Osteoblast (primary cell): ENCODE data around the gene ZNF366. TPM values are rescaled to one million over a fixed set of nuclear protein-coding genes. Genes with fewer than 3 reads are reported as not detected.

ENCODE experiments used
- DNase-seq: peaks from one replicate; pipeline ENCODE4 v3.0.0; 2011; ENCODE audit warnings: low spot score, mixed read lengths; ENCODE audit not compliant: insufficient read length; ENCODE audit errors: missing footprints
- H2AFZ ChIP-seq: 2 replicates; pipeline ENCODE4 v1.6.0; 2011; ENCODE audit warnings: mild to moderate bottlenecking, low read length
- H3K27ac ChIP-seq: 2 replicates; pipeline ENCODE4 v1.5.1; 2011; ENCODE audit warnings: mild to moderate bottlenecking, low read depth, low read length, moderate library complexity
- H3K27me3 ChIP-seq: 2 replicates; pipeline ENCODE4 v1.6.0; 2012; ENCODE audit warnings: mild to moderate bottlenecking, control low read depth, inconsistent platforms, low read length, moderate library complexity; ENCODE audit not compliant: insufficient read depth
- H3K36me3 ChIP-seq: 2 replicates; pipeline ENCODE4 v1.5.1; 2011; ENCODE audit warnings: mild to moderate bottlenecking, low read length, control low read depth, moderate library complexity; ENCODE audit not compliant: insufficient read depth
- H3K4me1 ChIP-seq: 2 replicates; pipeline ENCODE4 v1.5.1; 2011; ENCODE audit warnings: mild to moderate bottlenecking, low read length, control low read depth, moderate library complexity; ENCODE audit not compliant: insufficient read depth
- H3K4me2 ChIP-seq: 2 replicates; pipeline ENCODE4 v1.6.0; 2011; ENCODE audit warnings: mild to moderate bottlenecking, low read length; ENCODE audit not compliant: insufficient read depth
- H3K4me3 ChIP-seq: fragments of 200-600 bp; sonication (generic); 3 replicates; pipeline ENCODE4 v1.5.1; 2012; ENCODE audit warnings: mild to moderate bottlenecking, low read length, inconsistent platforms; ENCODE audit not compliant: insufficient read depth
- H3K79me2 ChIP-seq: 2 replicates; pipeline ENCODE4 v1.6.0; 2012; ENCODE audit warnings: mild to moderate bottlenecking, low read length, control low read depth, inconsistent platforms; ENCODE audit not compliant: insufficient read depth
- H3K9me3 ChIP-seq: 2 replicates; pipeline ENCODE4 v1.5.1; 2011; ENCODE audit warnings: low read depth, low read length, control low read depth
- H4K20me1 ChIP-seq: 2 replicates; pipeline ENCODE4 v1.6.0; 2012; ENCODE audit warnings: mild to moderate bottlenecking, low read length, control low read depth; ENCODE audit not compliant: insufficient read depth
- total RNA-seq: library from RNA; depleted of rRNA; stranded (reverse); fragments of >200 nt; gene quantifications from 2 replicates; pipeline ENCODE4 v1.2.3, GENCODE V29; 2012
- TF ChIP-seq, protein P1 (sequence below): IDR thresholded peaks from 2 replicates; pipeline ENCODE4 v1.5.1; 2011; ENCODE audit warnings: mild to moderate bottlenecking, low read depth, low read length, moderate library complexity; ENCODE audit errors: extremely low read depth

Gene ZNF366
- total RNA-seq, 1 donor, result not detected

DNA sequence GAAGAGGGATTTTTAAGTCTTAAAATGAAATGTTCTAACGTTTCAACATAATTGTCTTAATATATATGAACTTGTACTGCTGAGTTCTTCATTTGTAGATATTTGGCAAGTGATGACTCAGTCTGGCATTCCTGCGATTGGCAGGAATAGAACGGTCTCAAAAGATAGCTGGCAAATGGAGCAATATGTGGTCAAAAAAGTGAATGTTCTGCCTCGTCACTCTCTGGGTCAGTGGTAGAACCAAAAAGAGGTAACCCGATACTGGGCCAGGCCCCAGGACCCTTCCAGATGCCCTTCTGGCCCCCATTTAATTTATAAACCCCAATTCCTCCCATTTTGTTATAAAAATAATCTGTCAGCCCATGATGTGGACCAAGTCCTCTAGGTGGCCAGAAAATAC is 39.2 kb downstream of the ZNF366 start:
- Histone ChIP-seq H3K27ac (peak overlapping the region; percentile 75), H3K36me3 (no peaks in the 10 kb centered on the region), H3K79me2 (no peaks in the 10 kb centered on the region), H3K27me3 (no peaks in the 10 kb centered on the region), H3K4me2 (peak overlapping the region; percentile 50), H3K4me1 (peaks cover 70% of the 10 kb centered on the region), H3K9me3 (no peaks in the 10 kb centered on the region), H2AFZ (no peak overlapping the region), H4K20me1 (no peaks in the 10 kb centered on the region), H3K4me3 (peak overlapping the region; percentile 11)
- TF ChIP-seq, protein P1, sequence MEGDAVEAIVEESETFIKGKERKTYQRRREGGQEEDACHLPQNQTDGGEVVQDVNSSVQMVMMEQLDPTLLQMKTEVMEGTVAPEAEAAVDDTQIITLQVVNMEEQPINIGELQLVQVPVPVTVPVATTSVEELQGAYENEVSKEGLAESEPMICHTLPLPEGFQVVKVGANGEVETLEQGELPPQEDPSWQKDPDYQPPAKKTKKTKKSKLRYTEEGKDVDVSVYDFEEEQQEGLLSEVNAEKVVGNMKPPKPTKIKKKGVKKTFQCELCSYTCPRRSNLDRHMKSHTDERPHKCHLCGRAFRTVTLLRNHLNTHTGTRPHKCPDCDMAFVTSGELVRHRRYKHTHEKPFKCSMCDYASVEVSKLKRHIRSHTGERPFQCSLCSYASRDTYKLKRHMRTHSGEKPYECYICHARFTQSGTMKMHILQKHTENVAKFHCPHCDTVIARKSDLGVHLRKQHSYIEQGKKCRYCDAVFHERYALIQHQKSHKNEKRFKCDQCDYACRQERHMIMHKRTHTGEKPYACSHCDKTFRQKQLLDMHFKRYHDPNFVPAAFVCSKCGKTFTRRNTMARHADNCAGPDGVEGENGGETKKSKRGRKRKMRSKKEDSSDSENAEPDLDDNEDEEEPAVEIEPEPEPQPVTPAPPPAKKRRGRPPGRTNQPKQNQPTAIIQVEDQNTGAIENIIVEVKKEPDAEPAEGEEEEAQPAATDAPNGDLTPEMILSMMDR, result no peak
- no peak for DNase-seq

DNA sequence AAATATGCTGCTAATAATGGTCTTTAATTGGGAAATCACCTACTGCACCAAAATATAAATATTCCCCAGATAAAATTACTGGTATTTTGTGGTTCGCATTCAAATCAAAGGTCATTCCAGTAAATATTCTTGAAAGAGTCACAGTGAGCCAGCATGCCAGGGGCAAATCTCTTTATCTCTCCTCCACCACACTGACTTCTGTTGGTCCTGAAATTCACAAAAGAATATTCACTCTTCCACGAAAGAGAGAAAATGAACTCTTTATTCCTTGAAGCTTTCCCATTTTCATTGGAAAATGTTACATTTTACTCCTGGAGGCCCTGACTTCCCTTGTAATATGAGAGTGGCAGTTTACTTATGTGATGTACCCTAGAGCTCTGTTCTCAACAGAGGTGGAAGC is 39.7 kb downstream of the ZNF366 start:
- Histone ChIP-seq H3K4me1 (peaks cover 65% of the 10 kb centered on the region), H3K27ac (peak overlapping the region; percentile 75), H2AFZ (peak overlapping the region; percentile 36), H3K4me2 (peak overlapping the region; percentile 50), H3K27me3 (no peaks in the 10 kb centered on the region), H4K20me1 (no peaks in the 10 kb centered on the region), H3K9me3 (no peaks in the 10 kb centered on the region), H3K36me3 (no peaks in the 10 kb centered on the region), H3K79me2 (no peaks in the 10 kb centered on the region), H3K4me3 (peak overlapping the region; percentile 11)
- DNase-seq, result no peak
- TF ChIP-seq, protein P1, result no peak

DNA sequence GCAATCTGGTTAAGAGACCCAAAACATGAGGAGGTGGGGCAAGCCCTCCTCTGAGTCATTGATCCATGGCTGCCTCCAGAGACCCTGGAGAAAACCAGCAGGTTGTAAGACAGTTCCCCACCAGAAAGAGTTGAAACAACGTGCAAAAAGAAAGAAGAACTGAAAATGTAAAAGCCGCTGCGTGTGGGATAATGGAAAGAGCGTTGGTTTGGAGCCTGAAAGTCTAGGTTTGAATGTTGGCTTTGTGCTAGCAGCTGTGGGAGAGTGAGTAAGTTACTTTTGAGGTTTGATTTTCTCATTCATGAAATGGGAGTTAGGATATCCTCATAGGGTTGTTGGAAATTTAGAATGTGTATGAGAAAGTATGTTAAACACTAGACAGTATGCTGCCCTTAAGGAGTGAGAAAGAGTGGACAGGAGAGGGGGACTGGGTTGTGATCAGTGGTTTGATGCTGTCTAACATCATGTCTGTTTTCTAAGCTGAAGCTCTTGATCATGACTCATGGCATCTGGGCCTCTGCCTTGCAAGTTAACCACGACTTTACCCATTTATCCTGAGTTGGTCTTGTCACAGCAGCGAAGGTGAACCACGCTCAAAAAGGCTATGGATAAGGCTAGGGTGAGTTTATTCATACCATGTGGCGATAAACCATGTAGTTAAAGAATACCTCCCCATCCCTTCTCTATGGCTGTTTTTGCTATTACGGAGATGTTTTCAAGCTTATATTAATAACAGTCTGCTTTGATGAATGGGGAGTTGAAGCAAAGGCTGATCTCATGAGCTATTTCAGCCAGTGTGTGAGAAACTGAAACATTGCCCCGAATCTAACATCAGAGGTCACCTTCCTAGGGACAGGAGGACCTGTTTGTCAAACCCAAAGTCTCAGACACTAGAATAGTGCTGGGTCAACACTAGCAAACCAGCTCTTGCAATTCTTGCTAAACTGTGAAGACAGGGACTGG is 41.3 kb downstream of the ZNF366 start:
- Histone ChIP-seq H3K27me3 (no peaks in the 10 kb centered on the region), H3K27ac (peak overlapping the region; percentile 70), H3K36me3 (no peaks in the 10 kb centered on the region), H4K20me1 (no peaks in the 10 kb centered on the region), H3K9me3 (no peaks in the 10 kb centered on the region), H2AFZ (peak overlapping the region; percentile 49), H3K4me1 (peaks cover 49% of the 10 kb centered on the region), H3K79me2 (no peaks in the 10 kb centered on the region), H3K4me3 (no peak overlapping the region), H3K4me2 (peak overlapping the region; percentile 18)
- TF ChIP-seq, protein P1, result no peak
- peak; percentile 86 for DNase-seq

DNA sequence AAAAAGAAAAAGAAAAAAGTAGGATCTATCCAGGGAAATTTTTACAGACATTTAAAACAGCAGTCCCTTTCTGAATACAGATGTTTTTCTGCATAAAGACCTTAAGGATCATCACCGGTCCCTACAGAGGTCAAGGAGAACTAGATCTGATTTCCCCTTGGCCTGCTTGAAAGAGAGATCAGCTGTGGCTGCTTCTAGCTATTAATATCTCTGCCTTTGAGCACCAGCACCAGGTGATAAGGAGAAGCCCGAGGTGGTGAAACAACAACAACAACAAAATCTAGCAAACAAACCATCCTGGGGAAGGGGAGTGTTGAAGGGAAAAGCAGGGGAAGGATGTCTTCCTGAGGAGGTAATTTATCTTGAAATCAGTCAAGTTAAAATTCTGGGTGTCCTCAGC is 42.1 kb downstream of the ZNF366 start:
- peak overlapping the region; percentile 70 for H3K27ac ChIP-seq
- peak overlapping the region; percentile 49 for H2AFZ ChIP-seq
- H3K4me2 ChIP-seq, result peak overlapping the region; percentile 18

More for the DNA sequence above, 42.1 kb downstream of the ZNF366 start:
- TF ChIP-seq, protein P1, result no peak
- no peak overlapping the region for H3K4me3 ChIP-seq
- no peaks in the 10 kb centered on the region for H4K20me1 ChIP-seq
- DNase-seq, result no peak
- no peaks in the 10 kb centered on the region for H3K27me3 ChIP-seq
- no peaks in the 10 kb centered on the region for H3K9me3 ChIP-seq
- no peaks in the 10 kb centered on the region for H3K36me3 ChIP-seq
- no peaks in the 10 kb centered on the region for H3K79me2 ChIP-seq
- peaks cover 42% of the 10 kb centered on the region for H3K4me1 ChIP-seq
